ENCODE measurements around the gene ATP11A.

Gene ATP11A

GRCh38 chr13:112889351-112890290 is 199.8 kb downstream of the ATP11A start:
- no peak overlapping the region for H3K4me3 ChIP-seq (ENCODE audit: low read depth, low read length)
- no peak for TF ChIP-seq CTCF (IDR thresholded peaks at IDR 0.05; ENCODE audit: low read depth, low read length, missing control alignments)
- no peak for DNase-seq (ENCODE audit: low read depth)

GRCh38 chr13:112890316-112891145 is 200.7 kb downstream of the ATP11A start:
- H3K4me3 ChIP-seq (ENCODE audit: low read depth, low read length), result no peak overlapping the region
- no peak for DNase-seq (ENCODE audit: low read depth)
- TF ChIP-seq CTCF (IDR thresholded peaks at IDR 0.05; ENCODE audit: low read depth, low read length, missing control alignments), result no peak

- DNase-seq (ENCODE audit: low read depth), result no peak
- TF ChIP-seq CTCF (IDR thresholded peaks at IDR 0.05; ENCODE audit: low read depth, low read length, missing control alignments), result no peak
Observed at GRCh38 chr13:112891477-112892401, 201.9 kb downstream of the ATP11A start.

GRCh38 chr13:112892426-112893206 is 202.8 kb downstream of the ATP11A start:
- TF ChIP-seq CTCF (IDR thresholded peaks at IDR 0.05; ENCODE audit: low read depth, low read length, missing control alignments), result no peak
- no peak for DNase-seq (ENCODE audit: low read depth)
- no peak overlapping the region for H3K4me3 ChIP-seq (ENCODE audit: low read depth, low read length)

More at GRCh38 chr13:112891477-112892401, 201.9 kb downstream of the ATP11A start:
- H3K4me3 ChIP-seq (ENCODE audit: low read depth, low read length), result no peak overlapping the region

- no peak for TF ChIP-seq CTCF (IDR thresholded peaks at IDR 0.05; ENCODE audit: low read depth, low read length, missing control alignments)
- no peak for DNase-seq (ENCODE audit: low read depth)
- H3K4me3 ChIP-seq (ENCODE audit: low read depth, low read length), result no peak overlapping the region
Observed at GRCh38 chr13:112893207-112893569, 203.3 kb downstream of the ATP11A start.
